ENCODE results near the gene FAM131B.

The FAM131B gene

DNA sequence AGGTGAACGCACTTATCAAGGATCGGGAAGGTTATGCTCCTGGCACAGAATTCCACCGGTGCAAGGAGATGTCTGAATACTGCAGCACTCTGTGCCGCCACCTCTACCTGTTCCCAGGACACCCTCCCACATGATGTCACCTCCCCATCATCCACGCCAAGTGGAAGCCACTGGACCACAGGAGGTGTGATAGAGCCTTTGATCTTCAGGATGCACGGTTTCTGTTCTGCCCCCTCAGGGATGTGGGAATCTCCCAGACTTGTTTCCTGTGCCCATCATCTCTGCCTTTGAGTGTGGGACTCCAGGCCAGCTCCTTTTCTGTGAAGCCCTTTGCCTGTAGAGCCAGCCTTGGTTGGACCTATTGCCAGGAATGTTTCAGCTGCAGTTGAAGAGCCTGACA, 57.6 kb downstream of the FAM131B start:
- DNase-seq, result no peak
- intact Hi-C loops (cut with DNase I), result loop anchor here (5.0 kb wide), 1 partner anchor 63 kb away; no protein-coding TSS in a partner anchor

GRCh38 chr7:143303733-143304132, 58.8 kb downstream of the FAM131B start:
- DNase-seq, result no peak
- intact Hi-C loops (cut with DNase I), result no loop called here

All from head of caudate nucleus (tissue), 42 donors.